Esophagus squamous epithelium (tissue), 4 donors: ENCODE results near the gene CBFA2T3.

Experiments used
- POLR2A ChIP-seq, 4 donors: fragments of 450-650 bp; IDR thresholded peaks; one replicate each; pipeline ENCODE4 v1.6.1; 2017; ENCODE audit warnings: antibody characterized with exemption in 4 of 4, mild to moderate bottlenecking in 4 of 4, moderate library complexity in 3 of 4
- TF ChIP-seq, protein P1 (sequence below), 6 experiments: fragments of 450-650 bp in 4 of 6; fragments of 200-600 bp in 2 of 6; sonication (generic) in 2 of 6; IDR thresholded peaks; one replicate each; pipeline ENCODE4 v1.5.1; 2016 to 2019; ENCODE audit warnings: antibody characterized with exemption in 6 of 6, mild to moderate bottlenecking in 4 of 6, moderate library complexity in 4 of 6

- TF ChIP-seq, protein P1, sequence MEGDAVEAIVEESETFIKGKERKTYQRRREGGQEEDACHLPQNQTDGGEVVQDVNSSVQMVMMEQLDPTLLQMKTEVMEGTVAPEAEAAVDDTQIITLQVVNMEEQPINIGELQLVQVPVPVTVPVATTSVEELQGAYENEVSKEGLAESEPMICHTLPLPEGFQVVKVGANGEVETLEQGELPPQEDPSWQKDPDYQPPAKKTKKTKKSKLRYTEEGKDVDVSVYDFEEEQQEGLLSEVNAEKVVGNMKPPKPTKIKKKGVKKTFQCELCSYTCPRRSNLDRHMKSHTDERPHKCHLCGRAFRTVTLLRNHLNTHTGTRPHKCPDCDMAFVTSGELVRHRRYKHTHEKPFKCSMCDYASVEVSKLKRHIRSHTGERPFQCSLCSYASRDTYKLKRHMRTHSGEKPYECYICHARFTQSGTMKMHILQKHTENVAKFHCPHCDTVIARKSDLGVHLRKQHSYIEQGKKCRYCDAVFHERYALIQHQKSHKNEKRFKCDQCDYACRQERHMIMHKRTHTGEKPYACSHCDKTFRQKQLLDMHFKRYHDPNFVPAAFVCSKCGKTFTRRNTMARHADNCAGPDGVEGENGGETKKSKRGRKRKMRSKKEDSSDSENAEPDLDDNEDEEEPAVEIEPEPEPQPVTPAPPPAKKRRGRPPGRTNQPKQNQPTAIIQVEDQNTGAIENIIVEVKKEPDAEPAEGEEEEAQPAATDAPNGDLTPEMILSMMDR (IDR thresholded peaks at IDR 0.05) = no peak
- TF ChIP-seq POLR2A (IDR thresholded peaks at IDR 0.05) = no peak
These were observed 84.9 kb downstream of the CBFA2T3 start for GRCh38 chr16:88892065-88892464.
